ENCODE measurements around the gene LIPC.
A peak's percentile ranks its signal among the peaks of the same experiment; 100 is the strongest.

Gene LIPC

GRCh38 chr15:58513726-58514336 is 82.0 kb downstream of the LIPC start (continued):
- TF ChIP-seq ZNF843 (tag by site-specific recombination; IDR thresholded peaks at IDR 0.05) (0 out of 2 replicates have a peak, but pooled peaks have one; percentile 30), PRDM1 (tag by site-specific recombination; IDR thresholded peaks at IDR 0.05) (no peak), PRDM4 (tag by site-specific recombination; IDR thresholded peaks at IDR 0.05) (no peak), ZNF341 (tag by site-specific recombination; IDR thresholded peaks at IDR 0.05; ENCODE audit: low read depth) (no peak), ZNF157 (tag by site-specific recombination; IDR thresholded peaks at IDR 0.05) (no peak), ZNF530 (tag by site-specific recombination; IDR thresholded peaks at IDR 0.05; ENCODE audit: low read depth) (no peak), ZSCAN30 (tag by site-specific recombination; IDR thresholded peaks at IDR 0.05) (no peak), ZBTB20 (tag by site-specific recombination; IDR thresholded peaks at IDR 0.05) (no peak)

GRCh38 chr15:58515807-58516206 is 84.0 kb downstream of the LIPC start:
- no peak for TF ChIP-seq ZNF37A (tag by site-specific recombination; IDR thresholded peaks at IDR 0.05)
- no peak for TF ChIP-seq ZEB2 (tag by site-specific recombination; IDR thresholded peaks at IDR 0.05)
- no peak for TF ChIP-seq ZNF791 (tag by site-specific recombination; IDR thresholded peaks at IDR 0.05)
- no peak for TF ChIP-seq GLI4 (tag by site-specific recombination; IDR thresholded peaks at IDR 0.05)
- no peak for TF ChIP-seq ZNF398 (tag by site-specific recombination; IDR thresholded peaks at IDR 0.05)
- TF ChIP-seq ZNF366 (tag by site-specific recombination; conservative IDR thresholded peaks at IDR 0.05), result no peak
- no peak for TF ChIP-seq ZNF174 (tag by site-specific recombination; IDR thresholded peaks at IDR 0.05)
- Histone ChIP-seq H3K27ac (ENCODE audit: extremely low read depth, low read depth, low read length) (no peak overlapping the region), H3K9me3 (ENCODE audit: control insufficient read depth, insufficient read depth, low read depth, low read length) (no peaks in the 10 kb centered on the region), H3K4me1 (ENCODE audit: control insufficient read depth, insufficient read depth, low read length) (no peaks in the 10 kb centered on the region), H3K4me3 (ENCODE audit: low read depth, low read length) (no peak overlapping the region), H3K36me3 (ENCODE audit: control insufficient read depth in 2 of 2, insufficient read depth in 1 of 2, low read length in 2 of 2) (no peaks in the 10 kb centered on the region)
- ChIA-PET CTCF (no interaction called here), POLR2A (no interaction called here)

- CTCF ChIA-PET, result no interaction called here
These were observed 85.5 kb downstream of the LIPC start for GRCh38 chr15:58517252-58517681.

More at GRCh38 chr15:58517252-58517681, 85.5 kb downstream of the LIPC start:
- POLR2A ChIA-PET, result no interaction called here
- no peaks in the 10 kb centered on the region for H3K9me3 ChIP-seq (ENCODE audit: control insufficient read depth, insufficient read depth, low read depth, low read length)
- no peaks in the 10 kb centered on the region for H3K4me1 ChIP-seq (ENCODE audit: control insufficient read depth, insufficient read depth, low read length)
- no peak for TF ChIP-seq SCRT2 (tag by site-specific recombination; IDR thresholded peaks at IDR 0.05)
- TF ChIP-seq PRDM10 (tag by site-specific recombination; IDR thresholded peaks at IDR 0.05), result no peak
- TF ChIP-seq ZBTB1 (tag by site-specific recombination; IDR thresholded peaks at IDR 0.05), result no peak
- no peaks in the 10 kb centered on the region for H3K36me3 ChIP-seq (ENCODE audit: control insufficient read depth in 2 of 2, insufficient read depth in 1 of 2, low read length in 2 of 2)
- no peak overlapping the region for H3K4me3 ChIP-seq (ENCODE audit: low read depth, low read length)
- H3K27ac ChIP-seq (ENCODE audit: extremely low read depth, low read depth, low read length), result no peak overlapping the region

All from HEK293 (cell line).